NCI-H128 (cell line): ENCODE results near the gene CHID1.

Experiments used
- DNase-seq: peaks from one replicate; lab custom pipeline; 2025; ENCODE audit not compliant: unreplicated experiment; lab: John Stamatoyannopoulos, UW

The CHID1 gene

GRCh38 chr11:910044-910588 is 494 bp downstream of the CHID1 start:
- no peak for DNase-seq

DNA sequence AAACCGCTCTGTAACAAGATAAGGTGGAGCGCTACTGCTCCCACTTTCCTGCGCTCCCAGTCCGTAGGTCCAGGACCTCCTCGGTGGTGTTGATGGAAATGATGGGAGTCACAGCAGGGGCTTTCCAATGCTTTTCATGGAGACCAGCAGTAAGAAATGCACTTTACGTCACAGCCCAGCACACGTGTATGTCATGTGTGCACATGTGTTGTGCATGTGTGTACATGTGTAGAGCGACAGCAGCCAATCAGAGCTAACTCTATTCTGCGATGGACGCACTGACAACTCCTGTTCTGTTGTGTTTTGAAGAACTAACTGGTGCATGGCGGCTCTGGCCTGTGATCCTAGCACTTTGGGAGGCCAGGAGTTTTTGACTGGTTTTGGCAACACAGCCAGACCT is 1.2 kb downstream of the CHID1 start:
- DNase-seq: no peak

- DNase-seq: no peak
Observed at GRCh38 chr11:908273-908672, 2.3 kb downstream of the CHID1 start.

DNA sequence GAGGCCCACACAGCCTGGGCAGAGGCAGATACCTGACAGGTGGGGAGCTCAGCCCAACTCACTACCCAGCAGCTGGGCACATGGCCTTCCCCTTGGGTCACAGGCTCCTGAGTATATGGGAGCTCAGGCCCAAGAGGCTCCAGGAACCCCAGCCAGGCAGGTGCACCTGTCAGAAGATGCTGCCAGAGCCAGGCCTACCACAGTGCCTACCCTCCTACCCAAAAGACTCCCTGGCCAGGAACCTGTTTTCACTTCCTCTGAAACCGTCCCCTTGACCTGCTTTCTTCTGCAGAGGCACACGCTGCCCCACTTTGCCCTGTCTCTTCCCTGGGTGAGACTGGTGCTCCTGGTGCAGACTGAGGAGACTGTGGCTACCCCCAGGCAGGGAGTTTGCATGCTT is 2.9 kb downstream of the CHID1 start:
- DNase-seq: no peak

GRCh38 chr11:905952-906351 is 4.7 kb downstream of the CHID1 start:
- no peak for DNase-seq

- DNase-seq: no peak
Observed at GRCh38 chr11:904380-904779, 6.2 kb downstream of the CHID1 start.

DNA sequence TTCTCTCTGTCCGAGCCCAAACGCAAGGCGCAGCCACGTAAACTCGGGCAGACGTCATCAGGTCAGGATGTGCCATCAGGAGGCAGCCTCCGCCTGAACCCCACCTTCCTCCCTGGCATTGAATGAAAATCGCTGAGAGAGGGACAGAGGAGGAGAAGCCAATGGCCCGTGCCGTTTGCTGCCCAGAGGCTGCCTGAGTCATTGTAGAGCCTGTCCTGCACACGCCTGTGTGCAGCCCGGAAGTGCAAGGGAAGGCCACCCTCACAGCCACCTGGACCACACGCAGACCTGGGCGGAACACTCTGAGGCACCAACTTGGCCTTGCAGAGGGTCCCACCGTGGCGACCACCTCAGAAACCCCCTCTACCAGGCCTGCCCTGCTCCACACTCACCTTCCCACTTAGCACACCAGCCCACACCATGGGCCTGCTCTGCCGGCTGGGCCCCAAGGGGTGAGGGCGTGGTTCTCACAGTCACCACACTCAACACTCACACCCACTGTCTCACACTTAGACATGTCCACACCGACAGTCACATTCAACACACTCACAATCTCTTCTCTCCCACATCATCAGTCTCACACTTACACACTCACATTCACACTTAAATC is 9.1 kb downstream of the CHID1 start:
- DNase-seq: no peak

GRCh38 chr11:900545-900944 is 10.1 kb downstream of the CHID1 start:
- no peak for DNase-seq

GRCh38 chr11:899724-900123 is 10.9 kb downstream of the CHID1 start:
- DNase-seq: no peak

- DNase-seq: no peak
Observed at GRCh38 chr11:898540-899190, 11.9 kb downstream of the CHID1 start.

DNA sequence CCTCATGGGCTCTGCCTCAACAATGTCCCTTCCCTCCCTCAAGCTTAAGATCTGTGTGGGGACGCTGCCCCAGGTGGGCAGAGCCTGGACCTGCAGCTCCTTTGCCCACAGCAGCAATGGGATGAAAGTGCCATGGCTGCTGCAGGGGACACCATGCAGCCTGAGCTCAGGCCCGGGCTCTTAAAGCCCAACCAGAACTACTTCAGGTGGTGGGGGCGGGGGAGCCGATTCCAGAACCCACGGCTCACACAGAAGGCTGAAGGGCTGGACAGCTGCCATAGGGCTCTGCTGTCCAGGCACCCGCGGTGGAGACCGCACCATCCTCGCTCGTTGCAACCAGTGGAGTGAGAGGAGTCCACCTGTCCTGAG is 12.5 kb downstream of the CHID1 start:
- no peak for DNase-seq

DNA sequence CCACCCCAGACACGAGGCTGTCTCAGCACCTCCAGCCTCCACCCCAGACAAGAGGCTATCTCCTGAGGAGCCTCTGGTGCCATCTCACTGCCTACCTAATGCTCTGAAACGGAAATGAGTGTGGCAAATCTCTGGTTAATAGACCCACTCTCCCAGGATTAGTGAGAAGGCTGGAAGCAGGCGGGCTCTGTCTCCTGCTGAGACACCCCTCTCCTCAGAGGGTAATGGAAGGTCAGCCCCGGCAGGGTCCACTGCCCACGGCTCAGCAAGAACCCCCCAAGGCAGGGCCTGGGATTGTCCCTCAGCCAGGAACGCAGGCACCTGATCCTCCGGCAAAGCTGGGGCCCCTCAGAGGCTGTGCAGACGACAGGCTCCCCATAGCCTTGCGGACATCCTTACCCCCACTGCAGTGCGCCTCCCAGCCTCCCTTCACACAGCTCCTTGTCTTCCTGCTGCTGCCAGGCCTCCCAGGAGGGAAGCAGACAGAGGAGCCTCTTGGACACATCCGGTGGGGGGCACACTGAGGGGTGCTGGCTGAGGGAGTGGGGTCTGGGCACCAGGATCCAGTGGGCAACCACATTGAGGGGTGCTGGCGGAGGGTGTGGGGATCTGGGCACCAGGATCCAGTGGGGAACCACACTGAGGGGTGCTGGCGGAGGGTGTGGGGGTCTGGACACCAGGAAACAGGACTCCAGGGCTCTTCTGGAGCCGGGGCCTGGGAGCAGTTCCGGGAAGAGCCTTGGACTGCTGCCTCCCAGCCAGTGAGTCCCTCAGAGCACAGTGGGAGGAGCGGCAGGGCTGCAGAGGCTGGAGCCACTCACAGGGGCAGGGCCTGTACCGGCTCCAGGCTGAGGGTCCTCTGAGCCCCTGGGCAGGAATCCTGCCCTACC is 13.1 kb downstream of the CHID1 start:
- no peak for DNase-seq

DNA sequence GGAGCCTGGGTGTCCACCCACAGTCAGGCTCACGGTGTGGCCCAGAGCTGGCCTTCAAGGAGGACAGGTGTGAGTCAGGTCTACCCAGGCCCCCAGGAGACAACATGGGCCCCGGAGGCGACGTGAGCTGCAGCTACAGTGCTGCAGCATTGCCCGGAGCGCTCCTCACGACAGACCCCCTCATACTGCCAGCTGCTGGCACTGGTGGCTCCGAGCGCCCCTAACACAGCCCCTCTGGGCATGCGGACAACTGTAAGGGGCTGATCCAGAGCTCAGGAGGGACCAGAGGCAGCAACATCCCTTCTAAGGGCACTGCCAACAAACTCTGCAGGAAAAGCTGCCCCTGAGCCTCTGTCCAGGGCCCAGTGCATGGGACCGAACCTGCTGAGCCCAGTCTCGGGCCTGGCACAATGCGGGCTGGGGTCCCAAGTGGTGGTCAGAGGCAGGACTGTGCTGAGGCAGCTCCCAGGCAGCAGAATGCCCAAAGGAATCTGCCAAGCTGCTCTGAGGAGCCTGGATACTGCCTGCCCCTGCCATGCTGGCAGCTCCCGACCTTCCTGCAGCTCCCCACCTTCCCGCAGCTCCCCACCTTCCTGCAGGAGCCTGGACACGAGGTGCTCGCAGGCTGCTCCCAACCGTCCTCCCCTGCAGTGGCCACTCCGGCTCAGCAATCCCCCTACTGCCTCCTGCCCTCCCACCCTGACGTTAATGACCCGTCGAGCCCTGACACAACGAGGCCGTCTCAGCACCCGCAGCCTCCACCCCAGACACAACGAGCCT is 15.1 kb downstream of the CHID1 start:
- DNase-seq: no peak

DNA sequence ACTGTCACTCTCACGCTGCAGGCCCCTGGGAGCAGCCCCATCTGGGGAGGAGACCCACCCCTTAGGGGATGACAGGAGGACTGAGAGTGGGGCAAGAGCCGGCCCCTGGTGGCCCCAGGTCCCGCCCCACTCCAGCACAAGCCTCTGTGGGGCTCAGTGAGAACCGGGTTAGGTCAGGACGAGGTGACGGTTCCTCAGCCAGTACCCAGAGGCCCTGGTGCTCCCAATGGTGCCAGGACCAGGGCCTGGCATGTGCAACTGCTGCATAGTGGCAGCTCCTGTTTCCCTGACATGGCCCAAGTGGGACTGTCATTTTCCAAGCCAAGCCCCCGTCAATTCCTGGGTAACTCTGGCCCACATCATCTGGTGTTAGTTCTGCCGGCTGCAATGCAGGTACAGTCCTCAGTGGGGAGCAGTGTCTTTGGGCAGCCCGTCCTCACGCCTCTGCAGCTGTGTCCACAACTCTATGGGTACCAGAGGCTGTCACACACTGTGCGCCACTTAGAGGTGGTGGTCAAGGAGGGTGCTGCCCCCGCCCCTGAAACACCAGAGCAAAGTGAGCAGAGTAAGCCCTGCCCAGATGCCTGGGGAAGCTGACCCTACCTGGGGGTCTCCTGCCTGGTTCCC is 15.9 kb downstream of the CHID1 start:
- DNase-seq: no peak

- DNase-seq: no peak
Observed at GRCh38 chr11:893008-893654, 17.5 kb downstream of the CHID1 start.

DNA sequence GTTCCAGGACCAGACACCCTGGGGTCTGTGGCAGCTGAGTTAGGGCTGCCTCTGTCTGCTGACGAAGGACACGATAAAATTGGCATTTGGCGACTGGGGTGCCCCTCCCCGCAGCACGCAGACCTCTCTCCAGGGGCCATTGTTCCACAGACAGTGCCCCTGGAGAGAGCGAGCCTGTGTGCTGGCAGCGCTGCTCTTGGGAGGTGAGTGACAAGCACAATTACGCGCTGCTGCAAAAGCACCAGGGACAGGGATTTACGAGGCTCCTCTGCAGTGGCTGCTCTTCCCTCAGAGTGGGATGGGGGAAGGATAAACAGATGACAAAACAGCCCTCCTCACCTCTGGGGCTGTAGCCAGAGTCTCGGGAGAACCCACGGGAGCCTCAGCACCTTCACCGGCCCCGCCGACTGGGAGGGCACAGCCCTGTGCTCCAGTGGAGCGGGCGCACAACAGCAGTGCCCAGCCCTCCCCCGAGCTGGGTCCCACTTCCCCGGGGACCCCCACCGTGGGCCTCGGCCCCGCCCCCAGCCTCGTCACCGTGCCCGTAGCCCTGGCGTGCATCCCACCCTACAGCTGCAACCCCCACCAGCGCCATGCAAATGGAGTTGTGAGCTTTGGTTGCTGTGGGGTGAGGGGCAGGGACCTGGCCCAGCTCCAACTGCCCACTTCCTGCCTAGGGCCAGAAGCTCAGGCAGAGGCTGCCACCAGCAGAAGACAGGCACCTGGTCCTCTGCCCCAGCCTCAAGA is 19.6 kb downstream of the CHID1 start:
- DNase-seq: no peak

DNA sequence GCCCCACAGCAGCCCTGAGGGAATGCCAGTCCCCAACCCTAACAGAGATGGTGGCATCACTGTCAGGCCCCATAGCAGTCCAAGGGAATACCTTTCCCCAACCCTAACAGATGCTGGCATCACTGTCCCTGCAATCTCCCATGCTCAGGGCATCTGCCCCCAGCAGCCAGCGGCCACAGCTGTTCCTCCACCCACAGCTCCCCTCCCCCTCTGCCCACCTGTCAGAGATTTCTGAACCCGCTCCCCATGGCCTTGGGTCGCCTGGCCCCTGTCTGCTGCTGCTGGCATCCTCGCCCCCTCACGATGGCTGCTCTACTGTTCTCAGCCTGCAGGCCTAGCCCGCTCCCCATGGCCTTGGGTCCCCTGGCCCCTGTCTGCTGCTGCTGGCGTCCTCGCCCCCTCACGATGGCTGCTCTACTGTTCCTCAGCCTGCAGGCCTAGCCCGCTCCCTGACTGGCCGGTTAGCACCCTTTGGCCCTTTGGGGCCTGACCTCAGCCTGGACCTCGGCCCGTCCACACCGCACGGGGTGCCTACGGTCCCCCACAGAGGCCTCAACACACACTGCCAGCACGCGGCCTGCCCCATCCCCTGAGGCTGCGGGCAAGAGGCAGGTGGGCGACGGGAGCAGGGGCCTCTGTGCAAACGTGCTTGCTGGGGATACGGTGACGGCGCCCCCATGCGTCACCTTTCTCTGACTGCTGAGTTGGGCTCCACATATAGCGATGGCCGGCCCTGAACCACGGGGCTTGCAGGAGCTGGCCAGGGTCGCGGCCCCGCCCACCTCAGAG is 20.7 kb downstream of the CHID1 start:
- no peak for DNase-seq

- no peak for DNase-seq
Observed at GRCh38 chr11:889257-889656, 21.4 kb downstream of the CHID1 start.
